IPS-NIHi11 (cell line): Measurements from ENCODE around the gene FBXL20.
"Not testable (repeated sequence)": the region's sequence is repeated elsewhere in the genome, so short reads cannot be mapped to it uniquely, and the experiment has no call there.

Experiments used
- DNase-seq: peaks from one replicate; pipeline ENCODE4 v3.0.0; 2012; ENCODE audit warnings: mixed read lengths, low spot score

FBXL20 gene

DNA sequence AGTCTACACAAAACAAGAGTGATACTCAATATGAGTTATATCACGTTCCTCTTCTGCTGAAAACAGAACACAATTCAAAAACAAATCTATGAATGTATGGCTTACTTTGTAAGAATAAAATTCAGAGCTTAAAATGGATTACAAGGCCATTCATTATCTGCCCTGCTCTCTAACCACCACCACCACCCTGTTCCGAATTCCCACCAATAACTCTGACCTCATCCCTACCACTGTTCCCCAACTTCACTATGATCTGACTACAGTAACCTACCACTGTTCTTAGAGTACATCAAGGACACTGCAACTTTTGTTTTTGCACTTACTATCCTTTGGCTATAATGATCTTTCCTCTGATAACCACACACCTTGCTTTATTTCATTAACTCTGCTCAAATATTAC is 21.3 kb downstream of the FBXL20 start:
- no peak for DNase-seq

DNA sequence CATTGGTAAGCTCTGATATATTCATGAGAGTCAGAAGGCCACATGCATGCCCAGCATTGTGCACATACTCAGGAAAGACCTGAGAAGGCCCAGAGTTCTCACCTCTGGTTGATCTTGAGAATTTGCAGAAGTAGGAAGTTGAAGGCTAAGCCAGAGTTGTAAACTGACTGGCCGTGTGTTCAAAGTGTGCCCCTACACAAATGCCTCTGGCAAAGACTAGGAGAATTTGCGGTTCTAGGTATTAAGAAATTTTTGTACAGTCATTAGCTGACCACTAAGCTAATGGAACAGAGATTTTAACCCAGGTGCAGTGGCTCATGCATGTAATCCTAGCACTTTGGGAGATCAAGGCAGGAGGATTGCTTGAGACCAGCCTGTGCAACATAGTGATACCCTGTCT is 25.0 kb downstream of the FBXL20 start:
- no peak for DNase-seq

DNA sequence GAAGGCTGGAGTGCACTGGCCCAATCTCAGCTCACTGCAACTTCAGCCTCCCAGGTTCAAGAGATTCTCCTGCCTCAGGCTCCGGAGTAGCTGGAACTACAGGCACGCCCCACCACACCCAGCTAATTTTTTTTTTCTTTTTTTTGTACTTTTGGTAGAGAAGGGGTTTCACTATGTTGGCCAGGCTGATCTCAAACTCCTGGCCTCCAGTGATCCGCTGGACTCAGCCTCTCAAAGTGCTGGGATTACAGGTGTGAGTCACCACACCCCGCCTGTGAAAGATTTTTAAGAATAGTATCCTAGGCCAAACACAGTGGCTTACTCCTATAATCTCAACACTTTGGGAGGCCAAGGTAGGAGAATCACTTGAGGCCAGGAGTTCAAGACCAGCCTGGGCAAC is 33.6 kb downstream of the FBXL20 start:
- DNase-seq, result not testable (repeated sequence)

DNA sequence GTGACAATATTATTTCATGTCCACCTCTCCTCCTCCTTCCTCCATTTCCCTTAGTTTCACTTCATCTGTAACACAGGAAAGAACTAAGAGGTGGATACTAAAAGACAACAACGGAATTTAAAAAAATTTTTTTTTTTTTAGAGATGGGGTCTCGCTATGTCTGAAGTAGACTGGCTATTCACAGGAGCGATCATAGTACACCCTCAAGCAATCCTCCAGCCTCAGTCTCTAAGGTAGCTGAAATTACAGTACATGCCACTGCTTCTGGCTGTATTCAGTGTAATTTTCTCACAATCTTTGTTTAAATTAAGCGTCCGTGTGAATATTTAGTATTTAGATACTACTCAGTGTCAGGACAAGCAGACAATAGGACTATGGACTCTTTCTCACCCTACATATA is 35.6 kb downstream of the FBXL20 start:
- no peak for DNase-seq

DNA sequence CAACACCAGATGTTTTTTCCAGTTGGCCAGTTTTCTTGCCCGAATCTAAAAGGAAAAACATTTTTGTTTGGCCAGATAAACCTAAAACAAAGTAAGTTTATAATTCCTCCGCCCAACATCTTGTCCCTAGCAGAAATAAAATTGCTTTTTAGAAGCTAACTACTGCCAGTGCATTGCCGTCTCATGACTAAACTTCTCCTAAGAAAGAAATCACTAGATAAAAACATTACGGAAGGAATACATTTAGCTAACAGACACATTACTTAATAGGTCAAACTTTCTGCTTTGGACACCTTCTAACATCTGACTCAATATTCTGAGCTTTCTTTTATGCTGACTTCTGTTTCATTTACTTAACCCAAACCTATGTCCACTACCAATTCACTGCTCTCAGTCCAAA is 36.2 kb downstream of the FBXL20 start:
- no peak for DNase-seq

DNA sequence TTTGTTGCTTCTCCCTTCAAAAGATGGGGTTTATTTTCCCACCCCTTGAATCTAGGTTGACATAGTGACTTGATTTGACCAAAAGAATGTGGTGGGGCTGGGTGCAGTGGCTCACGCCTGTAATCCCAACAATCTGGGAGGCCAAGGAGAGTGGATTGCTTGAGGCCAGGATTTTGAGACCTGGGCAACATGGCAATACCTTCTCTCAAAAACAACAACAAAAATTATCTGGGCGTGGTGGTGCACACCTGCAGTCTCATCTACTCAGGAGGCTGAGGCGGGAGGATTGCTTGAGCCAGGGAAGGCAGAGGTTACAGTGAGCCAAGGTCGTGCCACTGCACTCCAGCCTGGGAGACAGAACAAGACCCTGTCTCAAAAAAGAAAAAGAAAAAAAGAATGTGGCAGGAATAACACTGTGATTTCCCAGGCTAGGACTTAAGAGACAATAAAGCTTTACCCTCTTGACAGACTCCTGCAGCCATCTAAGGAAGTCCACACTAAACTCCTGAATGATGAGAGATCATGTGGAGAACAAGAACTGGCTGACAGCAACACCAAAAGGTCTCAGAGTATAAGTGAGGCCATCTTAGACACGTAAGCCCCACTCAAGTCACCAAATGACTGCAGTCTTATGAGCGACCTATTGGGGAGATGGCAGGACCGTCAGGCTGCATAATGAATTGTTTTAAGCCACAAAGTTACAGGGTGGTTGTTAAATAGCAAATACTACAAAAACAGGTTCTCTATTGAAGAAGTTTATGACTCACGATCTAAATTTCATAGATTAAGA is 37.0 kb downstream of the FBXL20 start:
- no peak for DNase-seq

DNA sequence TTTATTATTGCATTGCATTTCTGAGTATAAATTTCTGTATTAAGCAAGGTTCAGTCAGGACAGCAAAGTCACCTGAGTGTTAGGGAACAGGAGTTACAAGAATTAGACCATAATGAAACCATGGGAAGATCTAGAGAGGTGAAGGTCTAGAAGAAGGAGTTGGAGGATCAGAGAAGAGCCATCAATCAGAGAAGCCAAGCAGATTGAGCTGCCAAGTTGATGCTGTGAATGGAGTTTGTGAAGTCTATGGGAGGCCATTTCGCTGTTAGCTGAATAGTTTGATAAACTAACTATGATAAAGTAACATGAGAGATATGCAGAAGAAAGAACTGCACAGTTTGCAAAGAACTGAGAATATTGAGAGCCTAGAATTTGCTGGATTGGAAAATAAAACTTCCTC is 40.4 kb downstream of the FBXL20 start:
- no peak for DNase-seq

DNA sequence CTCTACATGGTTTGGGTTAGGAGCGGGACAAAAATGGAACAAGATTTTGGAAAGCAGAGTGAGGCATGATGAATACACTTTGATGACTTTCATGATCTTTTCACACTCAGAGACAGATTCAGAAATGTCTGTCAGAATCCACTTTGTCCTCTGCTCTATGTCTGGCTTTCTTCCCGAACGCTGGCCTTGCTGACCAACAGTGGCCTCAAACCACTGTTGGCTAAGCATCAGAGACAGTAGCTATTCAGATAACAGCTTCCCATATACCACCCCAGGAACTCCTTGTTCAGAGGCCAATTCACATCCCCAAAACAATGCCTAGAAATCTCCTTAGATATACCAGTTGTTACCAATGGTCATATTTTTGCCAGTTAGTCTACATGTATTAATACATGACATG is 40.9 kb downstream of the FBXL20 start:
- DNase-seq, result no peak

DNA sequence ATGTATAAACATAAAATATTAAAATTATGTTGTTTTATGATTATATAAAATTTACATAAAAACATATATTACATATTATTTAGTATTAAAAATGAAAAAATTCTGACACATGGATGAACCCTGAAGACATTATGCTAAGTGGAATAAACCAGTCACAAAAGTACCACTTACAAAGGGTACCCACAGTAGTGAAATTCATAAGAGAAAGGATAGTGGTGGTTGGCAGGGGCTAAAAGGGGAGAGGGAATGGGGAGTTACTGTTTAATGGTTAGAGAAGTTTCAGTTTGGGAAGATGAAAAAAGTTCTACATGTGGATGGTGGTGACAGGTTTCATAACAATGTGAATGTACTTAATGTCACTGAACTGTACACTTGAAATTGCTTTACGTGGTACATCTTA is 41.4 kb downstream of the FBXL20 start:
- DNase-seq, result no peak

DNA sequence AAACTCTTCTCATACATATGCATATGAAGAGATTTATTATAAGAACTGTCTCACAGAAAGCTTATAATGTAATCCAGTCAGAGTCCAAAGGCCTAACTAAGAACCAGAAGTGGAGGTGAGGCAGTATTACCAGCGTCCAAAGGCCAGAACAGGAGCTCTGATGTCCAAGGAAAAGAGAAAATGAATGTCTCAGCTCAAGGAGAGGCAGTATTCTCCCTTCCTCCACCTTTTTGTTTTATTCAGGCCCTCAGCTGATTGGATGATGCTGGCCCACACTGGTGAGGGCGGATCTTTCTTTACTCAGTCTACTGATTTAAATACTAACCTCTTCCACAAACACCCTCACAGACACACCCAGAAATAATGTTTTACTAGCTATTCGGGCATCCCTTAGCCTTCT is 43.4 kb downstream of the FBXL20 start:
- DNase-seq, result no peak

DNA sequence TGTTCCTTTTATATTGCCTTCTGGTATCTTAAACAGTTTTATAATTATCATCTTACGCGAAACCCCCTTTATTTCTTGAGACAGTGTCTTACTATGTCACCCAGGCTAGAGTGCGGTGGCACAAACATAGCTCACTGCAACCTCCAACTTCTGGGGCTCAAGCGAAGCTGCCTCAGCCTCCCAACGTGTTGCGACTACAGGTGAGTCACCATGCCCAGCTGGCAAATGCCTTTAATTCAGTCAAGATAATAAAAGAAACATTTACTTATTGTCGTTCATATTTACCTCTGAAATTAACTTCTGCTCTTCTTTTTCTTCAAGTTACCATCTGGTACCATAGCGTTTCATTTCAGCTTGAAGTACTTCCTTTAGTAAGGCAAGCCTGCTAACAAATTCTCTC is 43.9 kb downstream of the FBXL20 start:
- DNase-seq, result no peak

DNA sequence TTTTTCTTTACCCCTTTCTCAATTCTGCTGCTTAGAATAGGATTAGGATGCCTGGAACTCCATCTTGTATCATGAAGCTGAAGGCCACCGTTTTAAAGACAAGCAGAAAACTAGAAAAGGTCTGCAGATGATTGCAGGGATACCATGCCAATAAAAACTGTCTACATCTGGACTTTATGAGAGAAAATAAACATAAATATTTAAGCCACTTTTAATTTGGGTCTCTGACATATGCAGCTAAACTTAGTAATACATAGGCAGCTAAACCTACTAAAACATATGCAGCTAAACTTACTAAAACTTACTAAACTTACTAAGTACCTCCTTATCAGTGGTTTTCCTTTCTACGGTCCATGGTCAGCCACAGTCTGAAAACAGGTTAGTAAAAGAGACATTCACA is 48.4 kb downstream of the FBXL20 start:
- no peak for DNase-seq

DNA sequence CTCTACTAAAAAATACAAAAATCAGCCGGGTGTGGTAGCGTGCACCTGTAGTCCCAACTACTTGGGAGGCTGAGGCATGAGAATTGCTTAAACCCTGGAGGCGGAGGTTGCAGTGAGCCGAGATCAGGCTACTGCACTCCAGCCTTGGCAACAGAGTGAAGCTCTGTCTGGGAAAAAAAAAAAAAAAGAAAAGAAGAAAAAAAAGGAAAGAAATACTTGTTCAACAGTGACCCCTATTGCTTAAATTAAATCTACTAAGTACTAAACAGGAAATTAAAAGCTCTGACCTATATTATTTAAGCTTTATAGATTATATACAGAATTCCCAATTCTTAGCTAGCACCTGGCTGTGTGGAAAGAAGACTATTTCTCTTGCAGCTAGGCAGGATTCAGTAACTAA is 48.9 kb downstream of the FBXL20 start:
- no peak for DNase-seq

DNA sequence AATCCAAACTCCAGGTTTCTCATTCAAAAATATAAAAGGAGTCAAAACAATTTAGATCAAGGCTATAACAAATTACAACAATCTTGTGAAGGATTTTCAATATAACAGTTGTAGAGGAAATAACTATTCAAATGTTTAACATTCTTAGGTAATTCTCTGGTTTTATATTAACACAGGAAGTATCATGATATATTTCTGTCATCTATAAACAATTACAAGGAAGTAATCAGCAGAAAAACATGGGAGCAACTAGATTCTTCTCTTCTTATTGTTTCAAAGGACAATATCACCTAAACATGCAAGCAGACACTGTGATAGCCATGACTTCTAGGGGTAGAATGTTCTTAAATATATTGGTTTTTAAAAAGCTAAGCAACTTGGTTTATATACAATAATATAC is 49.9 kb downstream of the FBXL20 start:
- no peak for DNase-seq

DNA sequence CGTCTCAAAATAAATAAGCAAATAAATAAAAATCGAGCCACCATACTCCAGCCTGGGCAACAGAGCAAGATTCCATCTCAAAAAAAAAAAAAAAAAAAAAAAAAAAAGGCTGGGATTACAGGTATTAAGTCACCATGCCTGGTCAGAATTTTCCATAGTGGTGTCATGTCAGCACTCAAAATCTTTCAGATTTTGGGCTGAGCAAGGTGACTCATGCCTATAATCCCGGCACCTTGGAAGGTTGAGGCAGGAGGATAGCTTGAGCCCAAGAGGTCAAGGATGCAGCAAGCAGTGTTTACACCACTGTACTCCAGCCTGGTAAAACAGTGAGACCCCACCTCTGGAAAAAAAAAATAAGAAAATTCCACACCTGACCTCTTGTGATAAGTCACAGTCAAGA is 52.2 kb downstream of the FBXL20 start:
- no peak for DNase-seq

DNA sequence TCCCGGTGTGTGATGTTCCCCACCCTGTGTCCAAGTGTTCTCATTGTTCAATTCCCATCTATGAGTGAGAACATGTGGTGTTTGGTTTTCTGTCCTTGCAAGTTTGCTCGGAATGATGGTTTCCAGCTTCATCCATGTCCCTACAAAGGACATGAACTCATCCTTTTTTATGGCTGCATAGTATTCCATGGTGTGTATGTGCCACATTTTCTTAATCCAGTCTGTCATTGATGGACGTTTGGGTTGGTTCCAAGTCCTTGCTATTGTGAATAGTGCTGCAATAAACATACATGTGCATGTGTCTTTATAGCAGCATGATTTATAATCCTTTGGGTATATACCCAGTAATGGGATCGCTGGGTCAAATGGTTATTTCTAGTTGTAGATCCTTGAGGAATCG is 54.6 kb downstream of the FBXL20 start:
- DNase-seq, result not testable (repeated sequence)

DNA sequence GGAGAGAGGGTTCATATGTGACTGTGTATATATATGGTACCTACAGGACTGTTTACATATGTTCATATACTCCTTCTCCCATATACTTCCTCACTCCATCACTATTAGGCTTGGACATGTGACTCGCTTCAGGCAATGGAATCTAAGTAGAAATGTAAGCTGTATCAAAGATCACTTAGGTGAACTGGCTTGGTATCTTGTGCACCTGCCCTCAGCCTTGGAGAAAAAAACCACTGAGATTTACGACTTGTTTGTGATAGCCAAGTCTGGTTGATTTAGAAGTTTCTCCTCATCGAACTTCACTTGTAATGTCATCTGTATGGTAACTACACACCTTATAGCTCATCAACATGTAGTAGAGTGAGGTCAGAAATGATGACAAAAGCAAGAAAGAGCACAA is 59.9 kb downstream of the FBXL20 start:
- DNase-seq, result no peak

DNA sequence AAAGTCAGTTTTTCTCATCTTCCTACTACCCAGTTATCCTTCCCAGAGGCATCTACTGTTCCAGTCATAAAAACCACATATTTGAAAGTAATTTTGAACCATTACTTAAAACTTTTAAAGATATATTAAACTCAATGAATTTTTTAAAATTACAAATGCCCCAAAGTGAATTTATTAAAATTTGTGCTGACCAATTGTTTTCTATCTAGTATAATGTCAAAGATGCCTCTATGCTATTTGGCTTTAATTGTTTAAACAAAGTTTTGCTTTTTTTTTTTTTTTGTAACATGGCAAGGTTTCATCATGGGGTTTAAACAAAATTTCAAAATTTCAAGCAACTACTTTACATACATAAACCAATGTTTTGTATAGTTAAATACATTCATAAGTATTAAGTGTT is 60.7 kb downstream of the FBXL20 start:
- no peak for DNase-seq

DNA sequence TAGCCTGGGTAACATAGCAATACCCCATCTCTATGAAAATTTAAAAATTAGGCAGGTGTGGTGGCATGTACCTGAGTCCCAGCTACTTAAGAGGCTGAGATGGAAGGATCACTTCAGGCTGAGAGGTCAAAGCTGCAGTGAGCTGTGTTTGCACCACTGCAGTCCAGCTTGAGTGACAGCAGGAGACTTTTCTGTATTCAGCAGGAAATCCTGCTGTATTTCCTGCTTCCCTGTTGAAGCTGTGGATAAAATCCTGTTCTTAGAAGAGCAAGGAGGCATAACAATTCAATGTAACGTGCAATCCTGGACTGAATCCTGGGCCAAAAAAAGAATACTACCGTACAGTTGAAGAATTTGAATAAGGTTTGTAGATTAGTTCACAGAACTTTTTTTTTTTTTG is 62.2 kb downstream of the FBXL20 start:
- DNase-seq, result no peak

DNA sequence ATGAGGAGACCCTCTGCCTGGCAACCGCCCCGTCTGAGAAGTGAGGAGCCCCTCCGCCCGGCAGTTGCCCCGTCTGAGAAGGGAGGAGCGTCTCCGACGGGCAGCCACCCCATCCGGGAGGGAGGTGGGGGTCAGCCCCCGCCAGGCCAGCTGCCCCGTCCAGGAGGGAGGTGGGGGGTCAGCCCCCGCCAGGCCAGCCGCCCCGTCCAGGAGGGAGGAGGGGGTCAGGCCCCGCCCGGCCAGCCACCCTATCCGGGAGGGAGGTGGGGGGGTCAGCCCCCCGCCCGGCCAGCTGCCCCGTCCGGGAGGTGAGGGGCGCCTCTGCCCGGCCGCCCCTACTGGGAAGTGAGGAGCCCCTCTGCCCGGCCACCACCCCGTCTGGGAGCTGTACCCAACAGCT is 63.8 kb downstream of the FBXL20 start:
- DNase-seq, result not testable (repeated sequence)

DNA sequence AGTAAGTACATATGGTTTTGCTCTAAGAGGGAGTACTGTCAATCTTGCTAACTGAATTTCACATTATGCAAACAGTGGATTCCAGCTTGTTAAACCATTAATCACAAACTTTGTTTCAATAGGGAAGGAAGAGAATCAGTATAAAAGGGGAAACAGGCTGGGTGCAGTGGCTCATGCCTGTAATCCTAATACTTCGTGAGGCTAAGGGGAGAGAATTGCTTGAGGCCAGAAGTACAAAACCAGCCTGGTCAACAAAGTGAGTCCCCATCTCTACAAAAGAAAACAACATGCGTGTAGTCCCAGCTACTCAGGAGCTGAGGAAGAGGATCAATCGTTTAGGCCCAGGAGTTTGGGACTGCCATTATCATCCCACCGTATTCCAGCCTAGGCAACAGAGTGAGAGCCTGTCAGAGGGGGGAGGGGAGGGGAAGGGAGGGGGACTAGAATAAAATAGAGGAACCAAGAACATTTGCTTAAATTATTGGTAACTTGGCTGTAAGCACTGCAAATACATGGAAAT is 65.7 kb downstream of the FBXL20 start:
- no peak for DNase-seq

DNA sequence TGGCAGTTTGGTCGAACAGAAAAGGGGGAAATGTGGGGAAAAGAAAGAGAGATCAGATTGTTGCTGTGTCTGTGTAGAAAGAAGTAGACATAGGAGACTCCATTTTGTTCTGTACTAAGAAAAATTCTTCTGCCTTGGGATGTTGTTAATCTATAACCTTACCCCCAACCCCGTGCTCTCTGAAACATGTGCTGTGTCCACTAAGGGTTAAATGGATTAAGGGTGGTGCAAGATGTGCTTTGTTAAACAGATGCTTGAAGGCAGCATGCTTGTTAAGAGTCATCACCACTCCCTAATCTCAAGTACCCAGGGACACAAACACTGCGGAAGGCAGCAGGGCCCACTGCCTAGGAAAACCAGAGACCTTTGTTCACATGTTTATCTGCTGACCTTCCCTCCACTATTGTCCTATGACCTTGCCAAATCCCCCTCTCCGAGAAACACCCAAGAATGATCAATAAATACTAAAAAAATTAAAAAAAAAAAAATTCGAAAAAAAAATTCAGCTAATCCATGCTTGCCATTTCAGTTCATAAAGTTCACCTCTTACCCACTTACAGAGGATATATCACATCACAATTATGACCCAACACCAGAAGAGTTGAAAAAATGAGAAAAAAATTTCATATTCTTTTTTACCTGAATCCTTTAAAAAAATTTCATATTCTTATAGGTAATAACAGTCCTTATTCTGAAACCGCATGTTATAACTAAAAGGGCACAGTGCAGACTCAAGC is 67.2 kb downstream of the FBXL20 start:
- not testable (repeated sequence) for DNase-seq

DNA sequence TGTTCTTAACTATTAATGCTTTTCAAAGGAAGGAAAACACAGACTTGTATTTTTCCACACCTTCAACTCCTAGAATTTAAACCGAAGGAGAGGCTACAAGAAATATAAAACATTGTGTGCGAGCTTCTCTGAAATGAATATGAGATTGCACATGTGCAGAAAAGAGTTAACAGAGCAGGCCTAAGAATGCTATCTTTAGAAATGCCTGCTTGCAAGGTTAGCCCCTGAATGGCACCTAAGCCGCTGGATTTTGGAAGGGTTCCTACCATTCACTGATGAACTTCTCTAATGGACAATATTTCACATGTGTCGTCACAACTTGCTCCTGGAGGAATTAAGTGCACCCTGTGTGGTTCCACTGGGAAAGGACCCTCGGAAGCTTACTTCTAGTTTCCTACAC is 69.3 kb downstream of the FBXL20 start:
- no peak for DNase-seq

DNA sequence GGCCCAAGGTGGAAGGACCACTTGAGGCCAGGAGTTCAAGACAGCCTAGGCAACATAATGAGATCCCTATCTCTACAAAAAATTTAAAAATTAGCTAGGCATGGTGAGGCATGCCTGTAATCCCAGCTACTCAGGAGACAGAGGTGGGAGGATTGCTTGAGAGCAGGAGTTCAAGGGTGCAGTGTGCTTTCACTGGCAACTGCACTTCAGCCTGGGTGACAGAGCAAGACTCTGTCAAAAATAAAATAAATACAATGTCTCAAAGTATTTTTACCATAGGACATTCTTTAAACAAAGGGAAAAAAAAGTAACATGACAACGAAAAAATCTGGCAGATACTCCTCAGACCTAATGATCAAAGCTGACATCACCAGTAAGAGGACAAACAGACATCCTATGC is 72.6 kb downstream of the FBXL20 start:
- no peak for DNase-seq
